Suprapubic skin (tissue), 4 donors: ENCODE measurements around the gene TBC1D2B. TPM values are rescaled to one million over a fixed set of nuclear protein-coding genes. Genes with fewer than 3 reads are reported as not detected.

Experiments
- DNase-seq, 2 donors: peaks; one replicate each; pipeline ENCODE4 v3.0.0-alpha.2; 2019; ENCODE audit warnings: low spot score in 2 of 2
- H3K27ac ChIP-seq: fragments of 200-600 bp; sonication (generic); one replicate; pipeline ENCODE4 v1.5.1; 2019
- H3K27me3 ChIP-seq: fragments of 200-600 bp; sonication (generic); one replicate; pipeline ENCODE4 v1.5.1; 2019
- H3K36me3 ChIP-seq: fragments of 200-600 bp; sonication (generic); one replicate; pipeline ENCODE4 v1.5.1; 2019
- H3K4me1 ChIP-seq: fragments of 200-600 bp; sonication (generic); one replicate; pipeline ENCODE4 v1.5.1; 2019
- H3K4me3 ChIP-seq: fragments of 200-600 bp; sonication (generic); one replicate; pipeline ENCODE4 v1.5.1; 2019; ENCODE audit warnings: mild to moderate bottlenecking
- H3K9me3 ChIP-seq: fragments of 200-600 bp; sonication (generic); one replicate; pipeline ENCODE4 v1.5.1; 2019
- EP300 ChIP-seq: sonication (generic); formaldehyde crosslinking; IDR thresholded peaks from one replicate; pipeline ENCODE4 v1.6.1; 2017; ENCODE audit warnings: antibody characterized with exemption
- POLR2A ChIP-seq, 2 donors: fragments of 450-650 bp; IDR thresholded peaks; one replicate each; pipeline ENCODE4 v1.6.1; 2017; ENCODE audit warnings: antibody characterized with exemption in 2 of 2, mild to moderate bottlenecking in 2 of 2, moderate library complexity in 2 of 2
- POLR2AphosphoS5 ChIP-seq, 3 donors: sonication (generic); formaldehyde crosslinking; IDR thresholded peaks; one replicate each; pipeline ENCODE4 v1.6.1; 2017; ENCODE audit warnings: antibody characterized with exemption in 3 of 3
- WGBS: methylation state at CpG from one replicate; pipeline ENCODE4 v1.1.5; 2018; 5-methylcytosine and 5-hydroxymethylcytosine counted together
- total RNA-seq, 4 donors: library from RNA; depleted of rRNA; stranded (reverse); fragments of >200 nt; gene quantifications; one replicate each; pipeline ENCODE4 v1.1.0, GENCODE V29; 2016
- TF ChIP-seq, protein P1 (sequence below), 2 donors: fragments of 200-600 bp in 1 of 2; fragments of 450-650 bp in 1 of 2; sonication (generic) in 1 of 2; IDR thresholded peaks; one replicate each; pipeline ENCODE4 v1.5.1; 2016 to 2019; ENCODE audit warnings: antibody characterized with exemption in 2 of 2, mild to moderate bottlenecking in 1 of 2, moderate library complexity in 1 of 2

Gene TBC1D2B
- total RNA-seq, 4 donors from 2014 or later, result 27.9 to 126 (median 41.5) TPM

- Histone ChIP-seq H3K4me1 (peaks cover 76% of the 10 kb centered on the region), H3K27ac (peak overlapping the region; percentile 0), H3K4me3 (no peak overlapping the region), H3K27me3 (no peaks in the 10 kb centered on the region), H3K9me3 (no peaks in the 10 kb centered on the region), H3K36me3 (peaks cover 7% of the 10 kb centered on the region)
- WGBS, result 58% methylated on average over 7 of the region's 7 CpGs
- DNase-seq, result no peak
- TF ChIP-seq, protein P1, sequence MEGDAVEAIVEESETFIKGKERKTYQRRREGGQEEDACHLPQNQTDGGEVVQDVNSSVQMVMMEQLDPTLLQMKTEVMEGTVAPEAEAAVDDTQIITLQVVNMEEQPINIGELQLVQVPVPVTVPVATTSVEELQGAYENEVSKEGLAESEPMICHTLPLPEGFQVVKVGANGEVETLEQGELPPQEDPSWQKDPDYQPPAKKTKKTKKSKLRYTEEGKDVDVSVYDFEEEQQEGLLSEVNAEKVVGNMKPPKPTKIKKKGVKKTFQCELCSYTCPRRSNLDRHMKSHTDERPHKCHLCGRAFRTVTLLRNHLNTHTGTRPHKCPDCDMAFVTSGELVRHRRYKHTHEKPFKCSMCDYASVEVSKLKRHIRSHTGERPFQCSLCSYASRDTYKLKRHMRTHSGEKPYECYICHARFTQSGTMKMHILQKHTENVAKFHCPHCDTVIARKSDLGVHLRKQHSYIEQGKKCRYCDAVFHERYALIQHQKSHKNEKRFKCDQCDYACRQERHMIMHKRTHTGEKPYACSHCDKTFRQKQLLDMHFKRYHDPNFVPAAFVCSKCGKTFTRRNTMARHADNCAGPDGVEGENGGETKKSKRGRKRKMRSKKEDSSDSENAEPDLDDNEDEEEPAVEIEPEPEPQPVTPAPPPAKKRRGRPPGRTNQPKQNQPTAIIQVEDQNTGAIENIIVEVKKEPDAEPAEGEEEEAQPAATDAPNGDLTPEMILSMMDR (IDR thresholded peaks at IDR 0.05), result no peak
- no peak for TF ChIP-seq EP300
Measured at GRCh38 chr15:78049691-78050440, 27.6 kb downstream of the TBC1D2B start.

- WGBS, result 52% methylated on average over 5 of the region's 5 CpGs
- no peak for DNase-seq
- peaks cover 85% of the 10 kb centered on the region for H3K4me1 ChIP-seq
- H3K4me3 ChIP-seq, result no peak overlapping the region
- H3K36me3 ChIP-seq, result peaks cover 15% of the 10 kb centered on the region
- H3K27ac ChIP-seq, result peak overlapping the region; percentile 72
- H3K27me3 ChIP-seq, result no peaks in the 10 kb centered on the region
- no peaks in the 10 kb centered on the region for H3K9me3 ChIP-seq
- TF ChIP-seq POLR2A (IDR thresholded peaks at IDR 0.05) (no peak), EP300 (no peak), POLR2AphosphoS5 (IDR thresholded peaks at IDR 0.05) (no peak)
- TF ChIP-seq, protein P1 (IDR thresholded peaks at IDR 0.05), result no peak
Measured at GRCh38 chr15:78048628-78048920, 28.9 kb downstream of the TBC1D2B start.

DNA sequence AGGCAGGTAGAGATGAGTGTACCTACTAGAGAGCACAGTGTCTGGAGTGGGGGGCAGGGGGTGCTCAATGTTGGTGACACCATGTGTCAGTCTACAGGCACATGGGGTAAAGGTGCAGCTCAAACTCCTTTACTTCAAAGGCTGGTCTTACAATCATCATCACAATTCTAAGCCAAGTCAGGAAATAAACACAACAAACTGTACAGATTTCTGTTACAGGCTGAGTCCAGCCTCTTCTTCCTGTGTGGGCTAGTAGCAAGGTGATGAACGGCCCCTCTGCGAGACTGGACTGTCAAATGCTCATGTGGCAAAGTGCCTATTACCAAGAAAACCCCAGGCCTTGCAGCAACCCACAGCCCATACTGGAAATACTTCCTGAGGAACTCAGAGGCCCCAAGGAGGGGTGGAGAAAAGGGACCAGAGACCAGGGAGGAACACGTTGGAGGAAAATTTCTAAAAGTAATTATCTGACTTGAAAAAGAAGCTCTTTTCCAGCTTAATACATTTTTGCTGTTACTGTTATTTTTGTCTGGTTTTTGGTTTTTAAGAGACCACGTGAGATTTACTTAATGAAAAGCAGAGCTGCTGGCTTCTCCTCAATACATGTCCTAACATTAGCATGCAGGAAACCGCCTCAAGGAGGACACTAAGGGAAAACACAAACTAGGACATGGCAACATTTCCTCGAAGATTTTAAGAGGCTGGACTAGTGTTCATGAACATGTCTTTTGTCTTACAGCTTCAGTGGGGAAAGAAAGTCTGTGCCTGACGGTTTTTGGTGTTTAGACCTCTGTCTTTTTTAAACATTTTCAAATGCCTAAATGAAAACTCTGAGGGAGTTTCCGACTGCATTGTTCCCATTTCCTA lies 29.5 kb downstream of the TBC1D2B start:
- Histone ChIP-seq H3K27ac (peak overlapping the region; percentile 72), H3K36me3 (peaks cover 15% of the 10 kb centered on the region), H3K4me1 (peaks cover 81% of the 10 kb centered on the region), H3K27me3 (no peaks in the 10 kb centered on the region), H3K4me3 (no peak overlapping the region), H3K9me3 (no peaks in the 10 kb centered on the region)
- TF ChIP-seq, protein P1 (IDR thresholded peaks at IDR 0.05), result no peak
- TF ChIP-seq POLR2A (IDR thresholded peaks at IDR 0.05), result no peak
- TF ChIP-seq POLR2AphosphoS5 (IDR thresholded peaks at IDR 0.05), result no peak
- no peak for TF ChIP-seq EP300
- WGBS, result 34% methylated on average over 8 of the region's 8 CpGs
- DNase-seq, result no peak

DNA sequence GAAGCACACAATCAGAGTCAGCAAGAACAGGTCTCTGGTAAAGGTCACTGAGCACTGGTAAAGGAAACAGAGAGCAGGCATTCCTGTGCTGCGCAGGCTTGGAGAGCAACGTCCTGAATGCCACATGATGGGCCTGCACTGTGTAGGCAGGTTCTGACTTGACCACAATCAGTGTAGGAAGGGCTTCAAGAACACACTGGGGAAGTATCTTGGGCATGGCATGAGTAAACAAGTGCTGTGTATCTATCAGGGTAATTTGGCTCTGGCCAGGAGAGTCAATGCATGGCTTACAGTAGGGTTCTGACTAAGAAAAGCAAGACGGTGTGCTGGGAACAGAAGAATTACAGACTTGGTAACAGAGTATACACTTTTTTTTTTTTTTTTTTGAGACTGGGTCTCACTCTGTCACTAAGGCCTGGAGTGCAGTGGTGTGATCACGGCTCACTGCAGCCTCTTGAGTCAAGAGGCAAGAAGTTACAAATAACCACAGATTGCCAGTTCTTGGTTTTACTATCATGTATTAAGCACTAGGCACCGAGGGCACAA lies 30.6 kb downstream of the TBC1D2B start:
- Histone ChIP-seq H3K4me3 (no peak overlapping the region), H3K9me3 (no peaks in the 10 kb centered on the region), H3K27me3 (no peaks in the 10 kb centered on the region), H3K27ac (peak overlapping the region; percentile 72), H3K4me1 (peaks cover 71% of the 10 kb centered on the region), H3K36me3 (peaks cover 22% of the 10 kb centered on the region)
- no peak for DNase-seq
- 71% methylated on average over 5 of the region's 5 CpGs for WGBS
- TF ChIP-seq, protein P1 (IDR thresholded peaks at IDR 0.05), result no peak
- TF ChIP-seq POLR2AphosphoS5 (IDR thresholded peaks at IDR 0.05), result no peak
- no peak for TF ChIP-seq POLR2A (IDR thresholded peaks at IDR 0.05)
- no peak for TF ChIP-seq EP300

- DNase-seq, result no peak
- Histone ChIP-seq H3K9me3 (no peaks in the 10 kb centered on the region), H3K36me3 (peaks cover 25% of the 10 kb centered on the region), H3K4me3 (no peak overlapping the region), H3K4me1 (peaks cover 61% of the 10 kb centered on the region), H3K27me3 (no peaks in the 10 kb centered on the region), H3K27ac (no peak overlapping the region)
- TF ChIP-seq POLR2A (IDR thresholded peaks at IDR 0.05), result no peak
- TF ChIP-seq POLR2AphosphoS5 (IDR thresholded peaks at IDR 0.05), result no peak
- TF ChIP-seq, protein P1 (IDR thresholded peaks at IDR 0.05), result no peak
- TF ChIP-seq EP300, result no peak
- 88% methylated on average over 1 of the region's 1 CpG for WGBS
Measured at GRCh38 chr15:78045189-78045588, 32.3 kb downstream of the TBC1D2B start.
